Loucy (cell line): ENCODE measurements around the gene TEN1.

Source experiments
- CTCF ChIP-seq: fragments of 200-600 bp; sonication (generic); conservative IDR thresholded peaks from 2 replicates; pipeline ENCODE4 v1.5.1; 2014; ENCODE audit warnings: mild to moderate bottlenecking, antibody characterized with exemption, low read length
- EZH2phosphoT487 ChIP-seq: fragments of 200-600 bp; IDR thresholded peaks from 2 replicates; pipeline ENCODE4 v1.6.1; 2018; ENCODE audit warnings: antibody characterized with exemption, mild to moderate bottlenecking, moderate library complexity, borderline replicate concordance

GRCh38 chr17:76000016-76000754, 21.1 kb downstream of the TEN1 start:
- peak; percentile 84 for TF ChIP-seq CTCF
- no peak for TF ChIP-seq EZH2phosphoT487
